ENCODE results near the gene TSPAN12. TPM values are rescaled to one million over a fixed set of nuclear protein-coding genes. Genes with fewer than 3 reads are reported as not detected.

The TSPAN12 gene
- total and polyA plus RNA-seq, 4 donors = 16.0 to 102 (median 22.8) TPM

DNA sequence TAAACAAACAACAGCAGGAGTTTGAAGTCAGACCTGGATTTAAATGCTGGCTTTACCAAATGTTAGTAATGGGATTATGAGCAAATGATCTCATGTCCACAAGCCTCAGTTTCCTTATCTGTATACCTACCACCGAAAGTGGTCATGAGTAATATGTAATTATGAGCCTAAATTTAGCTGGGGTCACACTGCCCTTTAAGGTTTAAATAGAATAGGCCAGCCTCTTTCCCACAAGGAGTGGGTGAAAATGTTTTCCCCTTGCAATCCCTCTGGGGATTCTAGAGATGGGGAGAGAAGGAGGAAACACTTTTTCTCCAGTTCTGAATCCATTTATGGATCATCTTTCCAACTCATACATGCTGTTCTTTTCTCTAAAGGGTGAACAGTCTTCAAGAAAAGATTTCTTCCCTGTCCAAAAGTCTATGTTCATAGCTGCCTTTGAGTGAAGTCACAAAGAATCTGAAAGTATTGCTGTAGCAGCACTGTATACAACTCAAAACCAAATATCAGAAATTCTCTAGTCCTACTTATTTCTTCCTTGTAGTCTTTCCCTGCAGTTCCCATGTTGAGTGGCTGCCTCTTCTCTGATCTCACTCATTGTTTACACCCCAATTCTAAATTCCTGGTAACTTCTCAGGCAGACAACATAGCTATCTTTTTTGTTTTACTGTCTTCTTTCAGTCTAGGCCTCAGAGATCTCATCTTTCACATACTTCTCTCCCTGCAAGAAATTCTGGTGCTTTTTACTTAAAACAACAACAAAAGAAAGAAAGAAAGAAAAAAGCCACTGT is 7.4 kb upstream of the TSPAN12 start:
- no peaks in the 10 kb centered on the region for H3K27me3 ChIP-seq (ENCODE audit: control insufficient read depth in 3 of 3, insufficient read depth in 3 of 3, low read length in 2 of 3)
- H3K4me1 ChIP-seq (ENCODE audit: control insufficient read depth in 5 of 5, insufficient read depth in 5 of 5, low read length in 5 of 5) = peaks cover 0 to 4% (median 0%) of the 10 kb centered on the region in 5 donors
- peaks cover 0 to 2% (median 0%) of the 10 kb centered on the region in 4 donors for H3K9me3 ChIP-seq (ENCODE audit: control insufficient read depth in 4 of 4, insufficient read depth in 3 of 4, low read length in 3 of 4)
- ATAC-seq (ENCODE audit: insufficient read depth, low FRiP score) = no peak
- no peak overlapping the region for H3K27ac ChIP-seq (ENCODE audit: low read depth in 1 of 2, low read length in 1 of 2)
- no peak for DNase-seq
- WGBS, 2 donors = 80 to 96% methylated on average over 1 of the region's 1 CpG
- TF ChIP-seq, protein P1, sequence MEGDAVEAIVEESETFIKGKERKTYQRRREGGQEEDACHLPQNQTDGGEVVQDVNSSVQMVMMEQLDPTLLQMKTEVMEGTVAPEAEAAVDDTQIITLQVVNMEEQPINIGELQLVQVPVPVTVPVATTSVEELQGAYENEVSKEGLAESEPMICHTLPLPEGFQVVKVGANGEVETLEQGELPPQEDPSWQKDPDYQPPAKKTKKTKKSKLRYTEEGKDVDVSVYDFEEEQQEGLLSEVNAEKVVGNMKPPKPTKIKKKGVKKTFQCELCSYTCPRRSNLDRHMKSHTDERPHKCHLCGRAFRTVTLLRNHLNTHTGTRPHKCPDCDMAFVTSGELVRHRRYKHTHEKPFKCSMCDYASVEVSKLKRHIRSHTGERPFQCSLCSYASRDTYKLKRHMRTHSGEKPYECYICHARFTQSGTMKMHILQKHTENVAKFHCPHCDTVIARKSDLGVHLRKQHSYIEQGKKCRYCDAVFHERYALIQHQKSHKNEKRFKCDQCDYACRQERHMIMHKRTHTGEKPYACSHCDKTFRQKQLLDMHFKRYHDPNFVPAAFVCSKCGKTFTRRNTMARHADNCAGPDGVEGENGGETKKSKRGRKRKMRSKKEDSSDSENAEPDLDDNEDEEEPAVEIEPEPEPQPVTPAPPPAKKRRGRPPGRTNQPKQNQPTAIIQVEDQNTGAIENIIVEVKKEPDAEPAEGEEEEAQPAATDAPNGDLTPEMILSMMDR (IDR thresholded peaks at IDR 0.05; ENCODE audit: control extremely low read depth, extremely low read depth) = no peak
- H3K9ac ChIP-seq (ENCODE audit: insufficient read depth in 1 of 2, low read length in 2 of 2) = no peak overlapping the region
- no peaks in the 10 kb centered on the region for H3K36me3 ChIP-seq (ENCODE audit: control insufficient read depth in 4 of 4, insufficient read depth in 4 of 4, low read length in 4 of 4)
- no peak overlapping the region for H3K4me3 ChIP-seq

- no peak for ATAC-seq (ENCODE audit: insufficient read depth, low FRiP score)
- 83 to 84% methylated on average over 6 of the region's 6 CpGs for WGBS, 2 donors
- TF ChIP-seq, protein P1 (IDR thresholded peaks at IDR 0.05; ENCODE audit: control extremely low read depth, extremely low read depth) = no peak
These were observed 6.4 kb upstream of the TSPAN12 start for GRCh38 chr7:120864141-120864900.

GRCh38 chr7:120862987-120863590 is 5.1 kb upstream of the TSPAN12 start:
- Histone ChIP-seq H3K9ac (ENCODE audit: insufficient read depth in 1 of 2, low read length in 2 of 2) (no peak overlapping the region), H3K4me3 (no peak overlapping the region), H3K36me3 (ENCODE audit: control insufficient read depth in 4 of 4, insufficient read depth in 4 of 4, low read length in 4 of 4) (no peaks in the 10 kb centered on the region), H3K9me3 (ENCODE audit: control insufficient read depth in 4 of 4, insufficient read depth in 3 of 4, low read length in 3 of 4) (peaks cover 0 to 2% (median 0%) of the 10 kb centered on the region in 4 donors), H3K27me3 (ENCODE audit: control insufficient read depth in 3 of 3, insufficient read depth in 3 of 3, low read length in 2 of 3) (no peaks in the 10 kb centered on the region), H3K4me1 (ENCODE audit: control insufficient read depth in 5 of 5, insufficient read depth in 5 of 5, low read length in 5 of 5) (peaks cover 0 to 7% (median 0%) of the 10 kb centered on the region in 5 donors), H3K27ac (ENCODE audit: low read depth in 1 of 2, low read length in 1 of 2) (no peak overlapping the region)
- TF ChIP-seq, protein P1 (IDR thresholded peaks at IDR 0.05; ENCODE audit: control extremely low read depth, extremely low read depth) = no peak
- no peak for ATAC-seq (ENCODE audit: insufficient read depth, low FRiP score)
- WGBS, 2 donors = 70 to 77% methylated on average over 3 of the region's 3 CpGs
- no peak for DNase-seq

More at GRCh38 chr7:120864141-120864900, 6.4 kb upstream of the TSPAN12 start:
- no peak overlapping the region for H3K4me3 ChIP-seq
- H3K36me3 ChIP-seq (ENCODE audit: control insufficient read depth in 4 of 4, insufficient read depth in 4 of 4, low read length in 4 of 4) = no peaks in the 10 kb centered on the region
- peaks cover 0 to 6% (median 0%) of the 10 kb centered on the region in 5 donors for H3K4me1 ChIP-seq (ENCODE audit: control insufficient read depth in 5 of 5, insufficient read depth in 5 of 5, low read length in 5 of 5)
- H3K27me3 ChIP-seq (ENCODE audit: control insufficient read depth in 3 of 3, insufficient read depth in 3 of 3, low read length in 2 of 3) = no peaks in the 10 kb centered on the region
- H3K9me3 ChIP-seq (ENCODE audit: control insufficient read depth in 4 of 4, insufficient read depth in 3 of 4, low read length in 3 of 4) = peaks cover 0 to 2% (median 0%) of the 10 kb centered on the region in 4 donors
- DNase-seq = no peak
- H3K9ac ChIP-seq (ENCODE audit: insufficient read depth in 1 of 2, low read length in 2 of 2) = no peak overlapping the region
- no peak overlapping the region for H3K27ac ChIP-seq (ENCODE audit: low read depth in 1 of 2, low read length in 1 of 2)

Data from lung (tissue), 12 donors.